ENCODE data around the gene RAB12.
"Not testable (repeated sequence)": the region's sequence is repeated elsewhere in the genome, so short reads cannot be mapped to it uniquely, and the experiment has no call there.

Gene RAB12

GRCh38 chr18:8608795-8609658 lies at the start of gene RAB12:
RAB12 (plus strand) TSS chr18:8609437; CDS start chr18:8609440, 3 bp downstream.
- DNase-seq, result peak; percentile 82

- DNase-seq, result peak; percentile 63
Measured at GRCh38 chr18:8559612-8560186, 49.5 kb upstream of the RAB12 start.

DNA sequence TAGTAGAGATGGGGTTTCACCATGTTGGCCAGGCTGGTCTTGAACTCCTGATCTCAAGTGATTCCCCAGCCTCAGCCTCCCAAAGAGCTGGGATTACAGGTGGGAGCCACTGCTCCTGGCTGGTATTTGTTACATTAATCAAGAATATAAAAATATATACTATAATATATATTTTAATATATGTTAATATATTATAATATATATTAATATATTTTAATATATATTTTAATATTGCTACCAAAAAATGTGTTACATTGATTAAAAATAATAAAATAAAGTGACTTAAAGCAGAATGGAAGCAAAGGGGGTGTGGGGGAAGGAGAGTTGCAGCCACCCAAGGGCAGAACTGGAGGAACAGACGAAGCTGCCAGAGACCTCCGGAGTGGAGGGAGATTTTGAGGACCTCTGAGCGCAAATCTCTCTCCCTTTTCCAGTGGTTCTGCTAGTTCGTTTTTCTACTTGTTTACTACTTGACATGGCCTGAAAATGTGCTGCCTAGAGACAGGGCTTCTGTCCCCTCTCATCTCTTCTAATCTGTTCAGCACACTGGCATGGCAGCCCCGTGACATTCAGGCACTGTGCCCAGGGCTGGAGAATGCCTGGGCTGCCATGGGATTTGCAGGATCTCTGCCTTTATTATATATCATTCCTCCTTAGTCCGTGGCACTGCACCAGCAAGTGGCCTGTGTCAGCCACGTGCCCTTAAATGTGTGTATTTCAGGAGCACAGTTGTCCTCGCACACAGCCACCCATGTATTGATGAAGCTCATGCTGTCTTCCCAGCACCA lies 47.9 kb upstream of the RAB12 start:
- DNase-seq, result no peak

- no peak for DNase-seq
Measured at GRCh38 chr18:8562070-8562469, 47.2 kb upstream of the RAB12 start.

DNA sequence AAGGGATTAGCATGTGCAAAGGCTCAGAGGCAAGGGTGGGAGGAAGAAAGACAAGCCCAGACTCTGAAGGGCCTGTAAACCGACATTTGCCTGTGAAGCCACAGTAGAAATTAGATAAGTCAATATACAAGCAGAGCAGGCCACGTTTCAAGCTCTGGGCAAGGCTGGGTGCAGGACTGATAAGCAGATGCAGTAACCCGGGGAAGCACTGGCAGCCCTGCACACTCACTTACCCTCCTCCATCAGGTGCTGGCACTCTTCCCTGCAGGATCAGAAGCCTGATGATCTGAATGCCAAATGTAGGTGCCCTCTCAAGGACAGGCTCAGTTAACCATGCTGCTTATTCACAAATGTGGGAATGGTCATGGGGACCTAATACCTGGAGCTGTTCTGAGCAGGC lies 46.3 kb upstream of the RAB12 start:
- no peak for DNase-seq

- no peak for DNase-seq
Measured at GRCh38 chr18:8571399-8571798, 37.8 kb upstream of the RAB12 start.

DNA sequence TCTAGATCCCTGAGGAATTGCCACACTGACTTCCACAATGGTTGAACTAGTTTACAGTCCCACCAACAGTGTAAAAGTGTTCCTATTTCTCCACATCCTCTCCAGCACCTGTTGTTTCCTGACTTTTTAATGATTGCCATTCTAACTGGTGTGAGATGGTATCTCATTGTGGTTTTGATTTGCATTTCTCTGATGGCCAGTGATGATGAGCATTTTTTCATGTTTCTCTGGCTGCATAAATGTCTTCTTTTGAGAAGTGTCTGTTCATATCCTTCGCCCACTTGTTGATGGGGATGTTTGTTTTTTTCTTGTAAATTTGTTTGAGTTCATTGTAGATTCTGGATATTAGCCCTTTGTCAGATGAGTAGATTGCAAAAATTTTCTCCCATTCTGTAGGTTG lies 35.5 kb upstream of the RAB12 start:
- DNase-seq, result not testable (repeated sequence)

DNA sequence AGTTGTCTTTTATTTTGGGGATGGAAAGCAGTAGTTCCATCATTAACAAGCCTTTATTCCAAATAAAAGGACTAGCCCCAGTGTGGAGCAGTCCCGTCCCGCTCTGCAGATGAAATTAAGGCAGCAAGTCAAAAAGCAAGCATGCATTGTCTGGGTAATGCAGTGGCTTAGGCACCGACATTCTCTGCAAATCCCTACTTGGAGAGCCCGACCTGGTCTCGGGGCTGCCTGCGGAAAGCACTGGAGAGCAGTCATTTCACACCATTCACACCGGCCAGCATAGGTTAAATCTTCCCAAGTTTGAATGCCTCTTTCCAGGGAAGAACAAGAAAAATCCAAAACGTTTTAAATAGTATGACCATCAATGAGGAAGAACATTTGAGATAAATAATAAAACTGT lies 24.4 kb upstream of the RAB12 start:
- no peak for DNase-seq

DNA sequence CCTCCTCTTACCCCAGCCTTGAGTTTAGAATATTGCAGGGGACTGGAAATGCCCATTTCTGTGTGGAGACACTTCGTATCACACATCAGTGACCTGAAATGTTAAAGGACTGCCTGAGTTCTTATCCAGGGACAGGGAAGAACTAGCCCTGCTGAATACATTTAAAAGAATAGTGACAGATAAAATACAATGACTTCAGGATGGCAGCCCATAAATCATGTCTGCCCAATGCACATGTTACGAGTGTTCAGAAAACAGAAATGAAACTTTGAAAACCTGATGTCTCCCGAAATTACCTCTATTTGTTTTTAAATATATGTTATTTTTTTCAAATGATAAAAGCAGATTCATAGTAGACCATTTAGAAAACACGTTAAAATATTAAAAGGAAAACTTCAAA lies 22.3 kb upstream of the RAB12 start:
- no peak for DNase-seq

GRCh38 chr18:8595445-8595844 lies 13.8 kb upstream of the RAB12 start:
- DNase-seq, result no peak

DNA sequence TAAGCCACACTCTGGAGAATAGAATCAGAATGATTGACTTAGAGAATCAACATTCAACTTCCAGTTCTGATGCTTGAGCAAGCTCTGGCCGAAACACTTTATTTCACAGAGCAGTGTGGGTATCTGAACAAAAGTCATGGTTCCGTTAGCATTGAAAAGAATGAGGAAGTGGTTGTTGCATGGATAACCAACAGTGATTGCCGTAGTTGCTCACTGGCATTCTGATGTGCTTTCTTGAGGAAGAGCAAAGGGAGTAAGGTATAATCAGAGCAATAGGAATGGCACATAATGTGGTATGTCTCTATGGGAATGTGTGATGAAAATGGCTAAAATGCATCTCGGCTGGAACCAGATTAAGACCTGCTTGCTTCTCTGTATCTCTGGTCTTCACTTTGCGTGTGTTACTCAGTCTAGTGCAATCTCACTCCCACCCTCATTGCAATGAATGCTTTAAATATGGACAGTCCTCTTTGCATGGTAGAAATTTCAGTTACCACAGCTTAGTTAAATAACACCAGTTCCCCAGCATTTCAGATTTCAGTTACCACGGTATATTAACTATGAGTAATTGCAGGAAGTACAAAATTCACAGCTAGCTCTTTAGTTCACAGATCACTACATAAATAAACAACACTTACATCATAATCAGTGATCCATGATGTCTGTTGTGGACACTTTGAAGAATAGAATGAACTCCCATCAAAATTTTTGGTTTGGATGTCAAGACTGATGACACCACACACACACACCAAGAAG lies 7.8 kb upstream of the RAB12 start:
- no peak for DNase-seq

- no peak for DNase-seq
Measured at GRCh38 chr18:8602040-8602439, 7.2 kb upstream of the RAB12 start.

DNA sequence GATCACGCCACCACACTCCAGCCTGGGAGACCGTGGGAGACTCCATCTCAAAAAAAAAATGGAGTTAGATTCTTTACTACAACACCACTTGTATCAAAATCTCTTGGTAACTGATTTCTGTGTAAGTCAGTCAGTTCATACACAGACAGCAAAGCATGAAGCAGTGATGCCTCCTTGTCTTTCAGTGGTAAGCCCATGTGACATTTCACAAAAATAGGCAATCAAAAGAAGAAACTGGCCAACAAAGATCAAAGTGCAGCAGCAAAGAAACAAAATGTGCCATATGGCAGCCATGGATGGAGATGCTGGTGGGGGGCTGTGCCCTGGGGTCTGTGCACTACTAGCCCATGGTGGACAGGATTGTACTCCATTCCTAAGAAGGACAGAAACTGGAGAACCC lies 6.7 kb upstream of the RAB12 start:
- DNase-seq, result no peak

DNA sequence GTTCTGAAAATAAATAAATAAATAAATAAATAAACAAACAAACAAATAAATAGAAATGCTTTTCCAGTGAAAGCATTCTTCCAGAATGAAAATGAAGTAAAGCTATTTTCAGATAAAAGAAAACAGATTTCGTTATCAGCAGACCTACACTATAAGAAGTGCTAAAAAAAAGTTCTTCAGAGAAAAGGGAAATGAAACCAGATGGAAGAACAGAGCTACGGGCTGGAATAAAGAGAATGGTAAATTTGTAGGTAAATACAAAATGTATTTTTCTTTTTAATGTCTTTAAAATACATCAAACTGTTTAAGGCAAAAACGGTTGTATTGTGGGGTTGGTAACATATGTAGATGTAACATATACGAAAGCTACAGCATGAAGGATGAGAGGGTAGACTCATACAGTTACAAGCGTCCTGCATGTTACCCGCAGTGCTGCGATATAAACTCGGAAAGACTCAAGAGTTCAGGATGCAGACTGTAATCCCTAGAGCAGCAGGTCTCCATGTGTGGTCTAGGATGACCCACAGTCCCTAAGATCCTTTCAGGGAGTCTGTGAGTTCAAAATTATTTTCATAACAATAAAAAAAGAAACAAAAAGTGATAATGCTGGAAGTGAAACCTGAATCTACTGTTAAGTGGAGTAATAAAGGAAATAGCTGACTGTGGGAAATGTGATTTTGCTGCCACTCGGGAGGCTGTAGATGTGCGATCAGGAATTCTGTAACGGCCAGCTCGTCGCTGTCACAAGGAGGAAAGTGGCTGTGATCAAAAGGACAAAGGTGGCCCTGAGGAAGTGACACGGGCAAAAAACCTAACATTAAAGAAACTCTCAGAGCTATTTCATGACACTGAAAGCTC lies 5.3 kb upstream of the RAB12 start:
- no peak for DNase-seq

DNA sequence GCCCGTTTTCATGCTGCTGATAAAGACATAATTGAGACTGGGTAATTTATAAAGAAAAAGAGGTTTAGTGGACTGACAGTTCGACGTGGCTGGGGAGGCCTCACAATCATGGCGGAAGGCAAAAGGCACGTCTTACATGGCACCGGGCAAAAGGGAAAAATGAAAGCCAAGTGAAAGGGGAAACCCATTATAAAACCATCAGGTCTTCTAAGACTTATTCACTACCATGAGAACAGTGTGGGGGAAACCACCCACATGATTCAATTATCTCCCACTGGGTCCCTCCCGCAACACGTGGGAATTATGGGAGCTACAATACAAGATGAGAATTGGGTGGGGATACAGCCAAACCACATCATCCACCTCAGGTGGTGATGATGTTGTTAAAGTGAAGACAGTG lies 3.3 kb upstream of the RAB12 start:
- no peak for DNase-seq

DNA sequence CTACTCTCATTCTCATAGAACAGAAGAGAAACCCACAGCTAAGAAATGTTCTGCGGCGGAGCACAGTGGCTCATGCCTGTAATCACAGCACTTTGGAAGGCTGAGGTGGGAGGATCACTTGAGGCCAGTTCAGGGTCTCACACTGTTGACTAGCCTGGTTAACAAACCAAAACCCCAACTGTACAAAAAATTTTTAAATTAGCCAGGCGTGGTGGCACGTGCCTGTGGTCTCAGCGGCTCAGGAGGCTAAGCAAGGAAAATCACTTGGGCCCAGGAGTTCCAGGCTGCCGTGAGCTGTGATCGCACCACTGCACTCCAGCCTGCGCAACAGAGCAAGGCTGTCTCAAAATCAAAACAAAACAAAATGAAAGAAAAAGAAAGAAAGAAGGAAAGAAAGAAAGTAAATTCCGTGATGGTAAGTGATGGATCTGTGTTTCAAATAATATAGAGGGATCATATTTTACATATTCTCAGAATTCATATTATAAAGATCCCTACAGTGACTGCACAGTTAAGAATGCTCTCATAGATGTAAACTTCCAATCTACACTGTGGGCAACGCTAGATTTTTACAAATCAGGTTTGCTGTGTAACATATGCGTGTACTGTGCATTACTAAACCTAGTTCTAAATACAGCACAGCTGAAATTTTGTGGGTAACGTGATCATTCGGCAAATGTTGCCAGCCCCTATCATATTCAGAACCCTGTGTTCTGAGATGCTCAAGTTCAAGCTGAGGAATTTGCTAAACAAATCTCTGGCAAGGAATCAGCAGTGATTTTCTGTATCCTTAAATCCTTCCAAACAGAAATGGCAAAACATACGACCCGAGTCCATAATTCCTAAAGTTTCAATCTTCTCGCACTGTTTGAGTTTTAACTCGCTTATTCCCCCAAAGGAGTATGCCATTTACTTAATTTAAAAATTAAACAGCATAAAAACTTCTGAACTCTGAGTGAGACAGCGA lies 1.2 kb upstream of the RAB12 start:
- DNase-seq, result no peak

DNA sequence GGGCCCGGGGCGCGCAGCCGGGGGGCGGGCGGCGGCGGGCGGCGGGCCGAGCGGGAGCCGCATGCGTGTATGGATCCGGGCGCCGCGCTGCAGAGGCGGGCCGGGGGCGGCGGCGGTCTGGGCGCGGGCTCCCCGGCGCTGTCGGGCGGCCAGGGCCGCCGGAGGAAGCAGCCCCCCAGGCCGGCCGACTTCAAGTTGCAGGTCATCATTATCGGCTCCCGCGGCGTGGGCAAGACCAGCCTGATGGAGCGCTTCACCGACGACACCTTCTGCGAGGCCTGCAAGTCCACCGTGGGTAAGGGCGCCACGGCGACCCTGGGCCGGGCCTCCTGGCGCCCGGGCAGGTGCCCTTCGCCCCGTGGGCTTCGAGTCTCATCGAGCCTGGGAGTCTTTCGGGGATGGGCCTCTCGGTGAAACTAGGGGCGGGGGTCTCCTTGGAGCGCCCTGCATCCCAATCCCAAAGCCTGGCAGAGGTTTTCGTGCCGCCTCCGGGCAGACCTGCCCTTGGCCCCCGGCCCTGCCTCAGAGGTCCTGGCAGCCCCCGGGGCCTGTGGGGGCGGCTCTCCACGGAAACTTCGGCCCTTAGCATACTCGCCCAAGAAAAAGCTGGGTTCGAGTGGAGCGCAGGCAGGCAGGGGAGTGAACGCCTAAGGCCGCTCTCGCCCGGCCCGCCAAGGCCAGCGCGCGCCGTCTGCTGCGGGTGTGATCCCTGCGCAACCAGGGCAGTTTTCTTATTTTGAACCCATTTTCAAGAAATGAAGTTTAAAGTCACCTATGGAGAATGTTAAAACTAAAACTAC lies 622 bp downstream of the RAB12 start:
- DNase-seq, result peak; percentile 21

DNA sequence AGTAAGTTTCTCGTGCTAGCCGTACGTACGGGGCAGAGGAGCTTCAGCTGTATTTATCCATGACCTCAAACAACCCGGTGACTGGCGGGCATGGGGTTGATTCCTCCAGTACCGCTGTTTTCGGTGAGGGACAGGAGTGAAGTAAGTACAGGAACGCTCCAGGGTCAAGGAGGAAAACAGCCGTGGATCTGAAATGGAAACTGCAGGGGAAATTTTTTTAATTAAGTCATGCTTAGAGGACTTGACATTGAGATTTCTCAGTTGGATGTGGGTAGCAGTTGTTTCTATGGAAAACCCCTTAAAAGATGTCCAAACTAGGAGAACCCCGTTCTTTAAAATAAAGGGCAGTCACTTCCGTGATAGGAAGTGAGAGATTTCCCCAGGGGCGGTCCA lies 1.2 kb downstream of the RAB12 start:
- DNase-seq, result no peak

DNA sequence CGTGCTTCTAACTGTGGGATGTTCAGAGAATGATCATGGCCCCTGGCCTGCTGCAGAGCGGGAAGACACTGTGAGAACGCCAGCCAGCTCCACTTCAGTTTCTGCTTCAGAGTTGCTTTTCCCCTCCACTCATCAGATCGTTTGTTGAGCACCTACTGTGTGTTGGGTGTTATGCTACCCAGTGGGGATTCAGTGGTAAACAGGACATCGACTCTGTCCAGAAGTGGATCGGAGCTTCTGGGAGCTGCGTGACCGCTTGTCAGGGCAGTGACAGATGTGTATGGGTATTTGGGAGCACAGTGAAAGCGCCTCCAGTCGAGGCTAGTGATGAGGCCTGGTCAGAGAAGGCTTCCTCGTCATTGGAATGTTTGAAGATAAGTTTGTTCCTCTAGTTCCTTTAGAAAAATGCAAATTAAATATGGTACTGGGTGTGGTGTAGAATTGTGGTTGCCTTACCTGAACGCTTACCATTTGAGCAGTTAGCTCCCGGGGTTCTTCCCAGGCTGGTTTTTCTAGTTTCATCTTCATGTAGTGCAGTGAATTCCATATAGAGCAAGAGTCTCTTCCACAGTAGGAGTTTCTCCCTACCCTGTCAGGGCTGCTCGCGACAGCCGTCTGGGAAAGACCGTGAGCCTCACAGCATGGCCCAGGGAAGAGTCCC lies 2.8 kb downstream of the RAB12 start:
- no peak for DNase-seq
